GM12864 (cell line): ENCODE results near the gene WDR46.
"Not testable (repeated sequence)": the region's sequence is repeated elsewhere in the genome, so short reads cannot be mapped to it uniquely, and the experiment has no call there.

Experiments
- DNase-seq: peaks from one replicate; pipeline ENCODE4 v3.0.0-alpha.2; 2011; ENCODE audit warnings: low read depth
- H3K4me3 ChIP-seq: 2 replicates; pipeline ENCODE4 v1.5.1; 2011; ENCODE audit warnings: mild to moderate bottlenecking, low read depth, low read length, control low read depth
- TF ChIP-seq, protein P1 (sequence below): IDR thresholded peaks from 2 replicates; pipeline ENCODE4 v1.5.1; 2011; ENCODE audit warnings: low read depth, mild to moderate bottlenecking, moderate library complexity, low read length, control low read depth, inconsistent platforms; ENCODE audit errors: missing control alignments

The WDR46 gene

DNA sequence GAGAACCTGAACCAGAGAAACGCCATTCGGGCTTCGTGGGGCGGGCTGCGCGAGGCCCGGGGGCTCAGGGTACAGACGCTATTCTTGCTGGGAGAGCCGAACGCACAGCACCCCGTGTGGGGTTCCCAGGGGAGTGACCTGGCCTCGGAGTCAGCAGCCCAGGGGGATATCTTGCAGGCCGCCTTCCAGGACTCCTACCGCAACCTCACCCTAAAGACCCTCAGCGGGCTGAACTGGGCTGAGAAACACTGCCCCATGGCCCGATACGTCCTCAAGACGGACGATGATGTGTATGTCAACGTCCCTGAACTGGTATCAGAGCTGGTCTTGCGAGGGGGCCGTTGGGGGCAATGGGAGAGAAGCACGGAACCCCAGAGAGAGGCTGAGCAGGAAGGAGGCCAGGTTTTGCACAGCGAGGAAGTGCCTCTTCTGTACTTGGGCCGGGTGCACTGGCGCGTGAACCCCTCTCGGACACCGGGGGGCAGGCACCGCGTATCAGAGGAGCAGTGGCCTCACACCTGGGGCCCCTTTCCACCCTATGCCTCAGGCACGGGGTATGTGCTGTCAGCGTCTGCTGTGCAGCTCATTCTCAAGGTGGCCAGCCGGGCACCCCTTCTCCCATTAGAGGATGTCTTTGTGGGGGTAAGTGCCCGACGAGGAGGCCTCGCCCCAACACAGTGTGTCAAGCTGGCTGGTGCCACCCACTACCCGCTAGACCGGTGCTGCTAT is 11.2 kb downstream of the WDR46 start:
- H3K4me3 ChIP-seq, result peak overlapping the region; percentile 84
- TF ChIP-seq, protein P1, sequence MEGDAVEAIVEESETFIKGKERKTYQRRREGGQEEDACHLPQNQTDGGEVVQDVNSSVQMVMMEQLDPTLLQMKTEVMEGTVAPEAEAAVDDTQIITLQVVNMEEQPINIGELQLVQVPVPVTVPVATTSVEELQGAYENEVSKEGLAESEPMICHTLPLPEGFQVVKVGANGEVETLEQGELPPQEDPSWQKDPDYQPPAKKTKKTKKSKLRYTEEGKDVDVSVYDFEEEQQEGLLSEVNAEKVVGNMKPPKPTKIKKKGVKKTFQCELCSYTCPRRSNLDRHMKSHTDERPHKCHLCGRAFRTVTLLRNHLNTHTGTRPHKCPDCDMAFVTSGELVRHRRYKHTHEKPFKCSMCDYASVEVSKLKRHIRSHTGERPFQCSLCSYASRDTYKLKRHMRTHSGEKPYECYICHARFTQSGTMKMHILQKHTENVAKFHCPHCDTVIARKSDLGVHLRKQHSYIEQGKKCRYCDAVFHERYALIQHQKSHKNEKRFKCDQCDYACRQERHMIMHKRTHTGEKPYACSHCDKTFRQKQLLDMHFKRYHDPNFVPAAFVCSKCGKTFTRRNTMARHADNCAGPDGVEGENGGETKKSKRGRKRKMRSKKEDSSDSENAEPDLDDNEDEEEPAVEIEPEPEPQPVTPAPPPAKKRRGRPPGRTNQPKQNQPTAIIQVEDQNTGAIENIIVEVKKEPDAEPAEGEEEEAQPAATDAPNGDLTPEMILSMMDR, result no peak
- DNase-seq, result no peak

DNA sequence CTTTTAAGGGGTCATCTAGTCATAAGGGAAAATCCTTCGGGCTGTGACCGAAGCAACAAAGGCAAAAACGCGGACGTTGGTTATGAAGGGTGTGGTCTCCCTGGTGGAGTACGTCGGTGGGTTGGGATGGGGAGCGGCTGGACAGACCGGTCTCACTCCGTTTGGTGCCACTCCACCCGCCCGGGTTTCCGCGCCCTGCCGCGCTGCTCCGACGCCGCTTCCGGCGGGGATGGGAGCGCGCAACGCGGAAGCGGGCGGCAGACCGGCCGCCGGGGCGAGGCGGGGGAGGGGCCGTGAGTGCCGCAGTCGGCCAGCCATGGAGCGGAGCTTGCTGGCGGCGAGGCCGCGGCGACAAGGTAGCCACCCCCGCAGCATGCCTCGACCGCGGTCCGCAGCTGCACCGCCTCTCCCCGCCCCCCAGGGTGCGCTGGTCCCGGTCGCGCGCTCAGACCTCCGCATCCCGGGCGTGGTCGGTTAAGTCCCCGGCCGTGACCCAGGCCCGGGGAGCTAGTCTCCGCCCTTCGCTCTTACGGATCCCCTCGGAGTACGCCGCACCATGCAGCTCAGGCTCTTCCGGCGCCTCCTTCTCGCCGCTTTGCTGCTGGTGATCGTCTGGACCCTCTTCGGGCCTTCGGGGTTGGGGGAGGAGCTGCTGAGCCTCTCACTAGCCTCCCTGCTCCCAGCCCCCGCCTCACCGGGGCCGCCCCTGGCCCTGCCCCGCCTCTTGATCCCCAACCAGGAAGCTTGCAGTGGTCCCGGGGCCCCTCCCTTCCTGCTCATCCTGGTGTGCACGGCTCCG is 12.0 kb downstream of the WDR46 start, which contains the start of gene B3GALT4:
B3GALT4 (plus strand) TSS at position 260 of the 799 bp plus-strand sequence; CDS start at position 557, 297 bp downstream.
- peak within 1 kb of the TSS; percentile 84 for H3K4me3 ChIP-seq

DNA sequence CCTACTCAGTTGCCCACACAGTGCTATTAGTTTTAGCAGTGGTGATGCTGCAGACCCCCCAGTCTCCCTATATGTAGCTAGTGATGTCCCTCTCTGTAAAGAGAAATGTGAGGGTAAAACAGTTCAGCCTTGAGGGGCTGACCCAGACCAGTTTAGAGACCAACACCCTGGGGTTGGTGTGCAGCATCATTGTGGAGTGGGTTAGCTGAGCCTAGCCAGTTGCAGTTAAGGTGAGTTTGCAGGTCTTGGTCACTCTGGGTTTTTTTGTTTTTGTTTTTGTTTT is 12.5 kb downstream of the WDR46 start:
- TF ChIP-seq, protein P1, result no peak
- H3K4me3 ChIP-seq, result peak overlapping the region; percentile 84
- no peak for DNase-seq

More for the DNA sequence above, 12.0 kb downstream of the WDR46 start, which contains the start of gene B3GALT4:
- DNase-seq, result peak; percentile 52
- TF ChIP-seq, protein P1, result peak; percentile 60

DNA sequence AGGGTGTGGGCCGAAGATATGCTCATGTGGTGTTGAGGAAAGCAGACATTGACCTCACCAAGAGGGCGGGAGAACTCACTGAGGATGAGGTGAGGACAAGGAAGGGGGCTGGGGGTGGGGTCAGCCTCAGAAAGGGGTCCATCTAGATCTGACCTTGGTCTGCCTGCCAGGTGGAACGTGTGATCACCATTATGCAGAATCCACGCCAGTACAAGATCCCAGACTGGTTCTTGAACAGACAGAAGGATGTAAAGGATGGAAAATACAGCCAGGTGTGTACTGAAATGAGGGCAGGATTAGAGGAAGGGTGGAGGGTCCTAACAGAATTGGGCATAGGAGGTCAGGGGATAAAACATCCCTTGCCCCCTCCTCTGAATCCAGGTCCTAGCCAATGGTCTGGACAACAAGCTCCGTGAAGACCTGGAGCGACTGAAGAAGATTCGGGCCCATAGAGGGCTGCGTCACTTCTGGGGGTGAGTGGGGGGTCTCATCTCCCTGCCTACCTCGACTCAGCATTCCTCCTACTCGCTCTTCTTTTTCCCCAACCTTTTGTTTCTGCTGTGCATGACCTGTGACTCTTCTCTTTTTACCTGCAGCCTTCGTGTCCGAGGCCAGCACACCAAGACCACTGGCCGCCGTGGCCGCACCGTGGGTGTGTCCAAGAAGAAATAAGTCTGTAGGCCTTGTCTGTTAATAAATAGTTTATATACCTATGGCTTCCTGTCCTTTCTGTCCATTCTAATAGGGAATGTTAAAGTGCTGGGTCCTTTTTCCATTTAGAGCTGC is 13.1 kb downstream of the WDR46 start:
- H3K4me3 ChIP-seq, result peak overlapping the region; percentile 84
- DNase-seq, result not testable (repeated sequence)

DNA sequence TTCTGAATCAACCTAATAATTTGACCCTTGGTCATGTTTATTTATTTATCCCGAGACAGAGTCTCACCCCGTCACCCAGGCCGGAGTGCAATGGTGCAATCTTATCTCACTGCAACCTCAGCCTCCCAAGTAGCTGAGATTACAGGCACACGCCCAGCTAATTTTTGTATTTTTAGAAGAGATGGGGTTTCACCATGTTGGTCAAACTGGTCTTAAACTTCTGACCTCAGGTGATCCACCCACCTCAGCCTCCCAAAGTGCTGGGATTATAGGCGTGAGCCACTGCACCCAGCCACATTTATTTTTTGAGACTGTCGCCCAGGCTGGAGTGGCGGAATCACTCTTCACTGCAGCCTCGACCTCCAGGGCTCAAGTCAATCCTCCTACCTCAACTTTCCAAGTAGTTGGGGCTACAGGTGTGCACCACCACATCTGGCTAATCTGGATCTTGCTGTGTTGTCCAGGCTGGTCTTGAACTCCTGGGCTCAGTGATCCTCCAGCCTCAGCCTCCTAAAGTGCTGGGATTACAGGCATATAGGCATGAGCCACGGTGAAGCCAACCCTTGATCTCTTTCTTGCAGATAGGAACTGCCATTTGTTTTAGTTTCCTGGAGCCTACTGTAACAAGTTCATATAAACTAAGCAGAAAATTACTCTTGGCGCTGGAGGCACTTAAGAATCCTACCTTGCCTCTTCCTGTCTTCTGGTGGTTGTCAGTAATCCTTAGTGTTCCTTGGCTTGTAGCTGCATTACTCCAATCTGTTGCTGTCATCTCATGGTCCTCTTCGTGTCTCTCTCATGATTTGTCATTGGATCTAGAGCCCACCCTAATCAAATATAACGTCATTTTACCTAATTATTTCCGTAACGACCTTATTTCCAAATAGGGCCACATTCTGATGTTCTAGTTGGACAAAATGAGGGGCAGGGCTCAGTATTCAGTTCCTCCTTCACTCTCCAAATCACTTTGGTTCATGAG is 14.8 kb downstream of the WDR46 start:
- TF ChIP-seq, protein P1, result no peak
- peak overlapping the region; percentile 84 for H3K4me3 ChIP-seq

DNA sequence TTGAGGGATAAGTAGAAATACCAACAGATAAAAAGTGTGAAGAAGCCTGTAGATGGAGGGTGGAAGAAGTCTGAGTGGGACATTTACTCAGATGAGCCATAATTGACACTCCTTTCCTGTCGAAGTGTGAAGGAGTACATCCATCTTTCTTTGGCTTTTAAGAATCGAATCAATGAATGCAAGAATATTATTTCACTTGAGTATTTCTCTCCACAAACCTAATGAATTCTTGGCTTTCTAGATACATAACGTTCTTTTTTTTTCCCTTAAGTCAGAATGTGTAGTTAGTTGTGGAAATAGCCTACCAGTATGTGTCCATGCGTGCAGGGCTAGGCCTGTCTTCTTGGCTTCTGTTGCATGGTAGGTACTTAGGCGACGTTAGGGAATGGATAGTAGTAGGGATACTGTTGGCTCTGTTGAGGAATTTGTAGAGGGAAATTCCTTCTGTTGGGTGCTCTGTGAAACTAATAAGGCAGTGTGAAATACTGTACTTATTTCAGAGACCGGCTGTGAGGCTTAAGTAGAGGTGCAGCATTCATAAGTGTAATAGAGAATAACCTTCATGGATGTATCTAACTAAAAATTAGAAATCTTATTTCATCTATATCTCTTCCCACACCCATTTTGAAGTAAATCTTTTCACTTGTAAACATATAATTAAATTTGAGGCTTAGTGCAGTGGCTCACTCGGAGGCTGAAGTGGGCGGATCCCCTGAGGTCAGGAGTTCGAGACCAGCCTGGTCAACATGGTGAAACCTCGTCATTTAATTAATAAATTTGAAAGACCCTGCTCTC is 15.7 kb downstream of the WDR46 start:
- no peak for DNase-seq
- TF ChIP-seq, protein P1, result no peak
- peak overlapping the region; percentile 84 for H3K4me3 ChIP-seq

More for the DNA sequence above, 14.8 kb downstream of the WDR46 start:
- no peak for DNase-seq
